Endothelial cell of umbilical vein (primary cell): ENCODE measurements around the gene SPANXA2.

Experiments
- POLR2A ChIP-seq: IDR thresholded peaks from 2 replicates; pipeline ENCODE4 v1.6.1; 2012; ENCODE audit warnings: low read depth, mild to moderate bottlenecking, control low read depth, low read length
- TF ChIP-seq, protein P1 (sequence below), 2 donors: IDR thresholded peaks; 1 replicate in 1 of 2; 2 replicates in 1 of 2; pipeline ENCODE4 v1.5.1; 2011; ENCODE audit warnings: low read length in 2 of 2, mild to moderate bottlenecking in 2 of 2, moderate library complexity in 2 of 2, control low read depth in 1 of 2, inconsistent platforms in 1 of 2, low read depth in 1 of 2; ENCODE audit not compliant: insufficient read depth in 1 of 2; ENCODE audit errors: extremely low read depth in 1 of 2
- TF ChIP-seq, protein P2 (sequence below): IDR thresholded peaks from 2 replicates; pipeline ENCODE4 v1.6.1; 2011; ENCODE audit not compliant: insufficient read depth, insufficient read length

DNA sequence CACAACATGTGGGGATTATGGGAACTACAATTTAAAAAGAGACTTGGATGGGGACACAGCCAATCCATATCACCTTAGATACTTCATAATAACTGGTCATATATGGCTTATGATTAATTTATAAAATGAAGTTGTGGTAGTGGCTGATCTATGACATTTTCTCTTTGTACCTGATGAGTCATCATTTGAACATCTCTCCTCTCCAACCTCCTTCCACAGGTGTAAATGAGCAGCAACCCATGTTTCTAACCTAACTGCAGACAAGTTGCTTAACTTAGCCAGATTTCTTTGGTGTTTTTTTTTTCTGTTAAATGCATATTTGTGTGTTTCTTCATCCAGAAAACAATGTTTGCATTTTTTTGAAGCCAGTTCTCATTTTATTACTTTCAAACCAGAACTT is 42.6 kb downstream of the SPANXA2 start:
- TF ChIP-seq, protein P1, sequence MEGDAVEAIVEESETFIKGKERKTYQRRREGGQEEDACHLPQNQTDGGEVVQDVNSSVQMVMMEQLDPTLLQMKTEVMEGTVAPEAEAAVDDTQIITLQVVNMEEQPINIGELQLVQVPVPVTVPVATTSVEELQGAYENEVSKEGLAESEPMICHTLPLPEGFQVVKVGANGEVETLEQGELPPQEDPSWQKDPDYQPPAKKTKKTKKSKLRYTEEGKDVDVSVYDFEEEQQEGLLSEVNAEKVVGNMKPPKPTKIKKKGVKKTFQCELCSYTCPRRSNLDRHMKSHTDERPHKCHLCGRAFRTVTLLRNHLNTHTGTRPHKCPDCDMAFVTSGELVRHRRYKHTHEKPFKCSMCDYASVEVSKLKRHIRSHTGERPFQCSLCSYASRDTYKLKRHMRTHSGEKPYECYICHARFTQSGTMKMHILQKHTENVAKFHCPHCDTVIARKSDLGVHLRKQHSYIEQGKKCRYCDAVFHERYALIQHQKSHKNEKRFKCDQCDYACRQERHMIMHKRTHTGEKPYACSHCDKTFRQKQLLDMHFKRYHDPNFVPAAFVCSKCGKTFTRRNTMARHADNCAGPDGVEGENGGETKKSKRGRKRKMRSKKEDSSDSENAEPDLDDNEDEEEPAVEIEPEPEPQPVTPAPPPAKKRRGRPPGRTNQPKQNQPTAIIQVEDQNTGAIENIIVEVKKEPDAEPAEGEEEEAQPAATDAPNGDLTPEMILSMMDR (IDR thresholded peaks at IDR 0.05; ENCODE audit: extremely low read depth in 1 of 2, insufficient read depth in 1 of 2, low read depth in 1 of 2, low read length in 2 of 2) = no peak
- no peak for TF ChIP-seq POLR2A
- TF ChIP-seq, protein P2, sequence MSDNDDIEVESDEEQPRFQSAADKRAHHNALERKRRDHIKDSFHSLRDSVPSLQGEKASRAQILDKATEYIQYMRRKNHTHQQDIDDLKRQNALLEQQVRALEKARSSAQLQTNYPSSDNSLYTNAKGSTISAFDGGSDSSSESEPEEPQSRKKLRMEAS = no peak
